Neural cell (in vitro differentiated cells): ENCODE measurements around the gene GALNT5. TPM values are rescaled to one million over a fixed set of nuclear protein-coding genes. Genes with fewer than 3 reads are reported as not detected.

Experiments used
- H2AFZ ChIP-seq: fragments of 200-600, 300-800 bp; sonication (generic), shearing (Covaris generic); 2 replicates; pipeline ENCODE4 v1.6.0; 2014; ENCODE audit warnings: low read depth, mild to moderate bottlenecking, antibody characterized with exemption, low read length, moderate library complexity
- H3F3A ChIP-seq: fragments of 200-600 bp; shearing (Covaris generic); 2 replicates; pipeline ENCODE4 v1.6.1; 2016; ENCODE audit warnings: mild to moderate bottlenecking, moderate library complexity, mixed read lengths, antibody characterized with exemption, low read length; ENCODE audit not compliant: insufficient read depth, poor library complexity, severe bottlenecking
- H3K27ac ChIP-seq: fragments of 200-600, 300-800 bp; sonication (generic), shearing (Covaris generic); 2 replicates; pipeline ENCODE4 v1.5.1; 2014; ENCODE audit warnings: mild to moderate bottlenecking, low read length, moderate library complexity
- H3K27me3 ChIP-seq: fragments of 300-800, 200-600 bp; sonication (generic), shearing (Covaris generic); 2 replicates; pipeline ENCODE4 v1.6.0; 2014; ENCODE audit warnings: mild to moderate bottlenecking, low read depth, low read length, moderate library complexity; ENCODE audit not compliant: insufficient read depth
- H3K36me3 ChIP-seq: fragments of 300-800, 200-600 bp; sonication (generic), shearing (Covaris generic); 2 replicates; pipeline ENCODE4 v1.5.1; 2014; ENCODE audit warnings: mild to moderate bottlenecking, antibody characterized with exemption, low read length, moderate library complexity; ENCODE audit not compliant: insufficient read depth
- H3K4me2 ChIP-seq: fragments of 300-800, 200-600 bp; sonication (generic), shearing (Covaris generic); 2 replicates; pipeline ENCODE4 v1.6.0; 2014; ENCODE audit warnings: mild to moderate bottlenecking, low read length
- H3K4me3 ChIP-seq: fragments of 300-800, 200-600 bp; sonication (generic), shearing (Covaris generic); 2 replicates; pipeline ENCODE4 v1.5.1; 2014; ENCODE audit warnings: mild to moderate bottlenecking, low read length, moderate library complexity
- H3K79me2 ChIP-seq: fragments of 200-600 bp; shearing (Covaris generic); replicated peaks from 2 replicates; pipeline ENCODE4 v1.6.0; 2014; ENCODE audit warnings: mild to moderate bottlenecking, low read length, moderate library complexity; ENCODE audit not compliant: insufficient read depth
- H3K9ac ChIP-seq: fragments of 300-800, 200-600 bp; sonication (generic), shearing (Covaris generic); 2 replicates; pipeline ENCODE4 v1.6.1; 2016; ENCODE audit warnings: mild to moderate bottlenecking, low read length, mixed read lengths
- H3K9me2 ChIP-seq: fragments of 200-600 bp; shearing (Covaris generic); 2 replicates; pipeline ENCODE4 v1.6.1; 2016; ENCODE audit warnings: mild to moderate bottlenecking, low read length, mixed read lengths; ENCODE audit not compliant: insufficient read depth
- H3K9me3 ChIP-seq: fragments of 200-600, 300-800 bp; sonication (generic), shearing (Covaris generic); 2 replicates; pipeline ENCODE4 v1.6.1; 2016; ENCODE audit warnings: mild to moderate bottlenecking, mixed run types, low read length, moderate library complexity, mixed read lengths
- H4K20me1 ChIP-seq: fragments of 200-600 bp; shearing (Covaris generic); 2 replicates; pipeline ENCODE4 v1.6.1; 2016; ENCODE audit warnings: mild to moderate bottlenecking, mixed run types; ENCODE audit not compliant: insufficient read depth
- EP300 ChIP-seq: fragments of 450-650 bp; conservative IDR thresholded peaks from 2 replicates; pipeline ENCODE4 v1.6.1; 2014; ENCODE audit warnings: antibody characterized with exemption, mild to moderate bottlenecking, moderate library complexity; ENCODE audit not compliant: poor library complexity, severe bottlenecking
- EZH2 ChIP-seq: fragments of 200-600, 300-800 bp; shearing (Covaris generic), sonication (generic); IDR thresholded peaks from 2 replicates; pipeline ENCODE4 v1.6.1; 2014; ENCODE audit warnings: antibody characterized with exemption, low read length, borderline replicate concordance, mild to moderate bottlenecking; ENCODE audit not compliant: insufficient read depth, poor library complexity, severe bottlenecking
- MXI1 ChIP-seq: fragments of 450-650 bp; conservative IDR thresholded peaks from 2 replicates; pipeline ENCODE4 v1.6.1; 2014; ENCODE audit warnings: antibody characterized with exemption, mild to moderate bottlenecking; ENCODE audit not compliant: poor library complexity, severe bottlenecking
- POLR2AphosphoS5 ChIP-seq: IDR thresholded peaks from 2 replicates; pipeline ENCODE4 v1.6.1; 2012
- RAD21 ChIP-seq: fragments of 450-650 bp; conservative IDR thresholded peaks from 2 replicates; pipeline ENCODE4 v1.6.1; 2014; ENCODE audit warnings: antibody characterized with exemption, mild to moderate bottlenecking, moderate library complexity
- SMC3 ChIP-seq: fragments of 450-650 bp; conservative IDR thresholded peaks from 2 replicates; pipeline ENCODE4 v1.6.1; 2014; ENCODE audit warnings: antibody characterized with exemption, mild to moderate bottlenecking, moderate library complexity; ENCODE audit not compliant: poor library complexity
- TAF1 ChIP-seq: IDR thresholded peaks from 2 replicates; pipeline ENCODE4 v1.6.1; 2012; ENCODE audit warnings: low read depth
- polyA plus RNA-seq: library from polyadenylated mRNA; depleted of rRNA; stranded (reverse); fragments of >200 nt; gene quantifications from 2 replicates; pipeline ENCODE4 v1.2.3, GENCODE V29; 2014
- TF ChIP-seq, protein P1 (sequence below): IDR thresholded peaks from 2 replicates; pipeline ENCODE4 v1.6.1; 2012; ENCODE audit warnings: borderline replicate concordance
- TF ChIP-seq, protein P2 (sequence below): fragments of 450-650 bp; IDR thresholded peaks from 2 replicates; pipeline ENCODE4 v1.5.1; 2014; ENCODE audit warnings: antibody characterized with exemption, mild to moderate bottlenecking, moderate library complexity; ENCODE audit not compliant: poor library complexity, severe bottlenecking

The GALNT5 gene
- polyA plus RNA-seq, 1 donor from 2014 or later: not detected

DNA sequence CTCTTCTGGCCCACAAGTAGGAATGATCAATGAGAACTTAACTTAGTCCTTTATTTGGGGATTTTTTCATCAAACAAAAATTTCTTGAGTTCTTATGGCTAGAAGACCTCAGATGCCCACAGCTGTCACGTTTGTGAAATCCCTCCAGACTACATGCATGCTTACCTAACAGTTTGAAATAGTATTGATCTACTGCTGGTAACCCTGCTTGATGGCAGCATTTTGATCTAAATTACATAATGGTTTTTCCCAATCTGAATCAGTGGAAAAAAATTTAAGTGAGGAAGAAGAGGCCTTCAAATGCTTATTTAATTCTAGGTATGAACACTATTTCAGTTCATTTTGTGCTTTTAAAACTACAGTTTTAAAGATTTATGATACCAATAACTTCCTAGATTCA is 54.2 kb downstream of the GALNT5 start:
- H2AFZ ChIP-seq: no peak overlapping the region
- no peak overlapping the region for H3K27ac ChIP-seq
- H3K4me3 ChIP-seq: no peak overlapping the region
- TF ChIP-seq EP300: no peak
- no peak for TF ChIP-seq RAD21
- no peak for TF ChIP-seq SMC3
- TF ChIP-seq MXI1: no peak
- no peak for TF ChIP-seq POLR2AphosphoS5
- TF ChIP-seq, protein P1, sequence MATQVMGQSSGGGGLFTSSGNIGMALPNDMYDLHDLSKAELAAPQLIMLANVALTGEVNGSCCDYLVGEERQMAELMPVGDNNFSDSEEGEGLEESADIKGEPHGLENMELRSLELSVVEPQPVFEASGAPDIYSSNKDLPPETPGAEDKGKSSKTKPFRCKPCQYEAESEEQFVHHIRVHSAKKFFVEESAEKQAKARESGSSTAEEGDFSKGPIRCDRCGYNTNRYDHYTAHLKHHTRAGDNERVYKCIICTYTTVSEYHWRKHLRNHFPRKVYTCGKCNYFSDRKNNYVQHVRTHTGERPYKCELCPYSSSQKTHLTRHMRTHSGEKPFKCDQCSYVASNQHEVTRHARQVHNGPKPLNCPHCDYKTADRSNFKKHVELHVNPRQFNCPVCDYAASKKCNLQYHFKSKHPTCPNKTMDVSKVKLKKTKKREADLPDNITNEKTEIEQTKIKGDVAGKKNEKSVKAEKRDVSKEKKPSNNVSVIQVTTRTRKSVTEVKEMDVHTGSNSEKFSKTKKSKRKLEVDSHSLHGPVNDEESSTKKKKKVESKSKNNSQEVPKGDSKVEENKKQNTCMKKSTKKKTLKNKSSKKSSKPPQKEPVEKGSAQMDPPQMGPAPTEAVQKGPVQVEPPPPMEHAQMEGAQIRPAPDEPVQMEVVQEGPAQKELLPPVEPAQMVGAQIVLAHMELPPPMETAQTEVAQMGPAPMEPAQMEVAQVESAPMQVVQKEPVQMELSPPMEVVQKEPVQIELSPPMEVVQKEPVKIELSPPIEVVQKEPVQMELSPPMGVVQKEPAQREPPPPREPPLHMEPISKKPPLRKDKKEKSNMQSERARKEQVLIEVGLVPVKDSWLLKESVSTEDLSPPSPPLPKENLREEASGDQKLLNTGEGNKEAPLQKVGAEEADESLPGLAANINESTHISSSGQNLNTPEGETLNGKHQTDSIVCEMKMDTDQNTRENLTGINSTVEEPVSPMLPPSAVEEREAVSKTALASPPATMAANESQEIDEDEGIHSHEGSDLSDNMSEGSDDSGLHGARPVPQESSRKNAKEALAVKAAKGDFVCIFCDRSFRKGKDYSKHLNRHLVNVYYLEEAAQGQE: no peak
- TF ChIP-seq EZH2: no peak
- TF ChIP-seq, protein P2, sequence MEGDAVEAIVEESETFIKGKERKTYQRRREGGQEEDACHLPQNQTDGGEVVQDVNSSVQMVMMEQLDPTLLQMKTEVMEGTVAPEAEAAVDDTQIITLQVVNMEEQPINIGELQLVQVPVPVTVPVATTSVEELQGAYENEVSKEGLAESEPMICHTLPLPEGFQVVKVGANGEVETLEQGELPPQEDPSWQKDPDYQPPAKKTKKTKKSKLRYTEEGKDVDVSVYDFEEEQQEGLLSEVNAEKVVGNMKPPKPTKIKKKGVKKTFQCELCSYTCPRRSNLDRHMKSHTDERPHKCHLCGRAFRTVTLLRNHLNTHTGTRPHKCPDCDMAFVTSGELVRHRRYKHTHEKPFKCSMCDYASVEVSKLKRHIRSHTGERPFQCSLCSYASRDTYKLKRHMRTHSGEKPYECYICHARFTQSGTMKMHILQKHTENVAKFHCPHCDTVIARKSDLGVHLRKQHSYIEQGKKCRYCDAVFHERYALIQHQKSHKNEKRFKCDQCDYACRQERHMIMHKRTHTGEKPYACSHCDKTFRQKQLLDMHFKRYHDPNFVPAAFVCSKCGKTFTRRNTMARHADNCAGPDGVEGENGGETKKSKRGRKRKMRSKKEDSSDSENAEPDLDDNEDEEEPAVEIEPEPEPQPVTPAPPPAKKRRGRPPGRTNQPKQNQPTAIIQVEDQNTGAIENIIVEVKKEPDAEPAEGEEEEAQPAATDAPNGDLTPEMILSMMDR: no peak
- no peak for TF ChIP-seq TAF1
- H3K9ac ChIP-seq: no peak overlapping the region
- no peaks in the 10 kb centered on the region for H3K79me2 ChIP-seq
- H3K9me3 ChIP-seq: no peaks in the 10 kb centered on the region
- no peaks in the 10 kb centered on the region for H3F3A ChIP-seq
- no peaks in the 10 kb centered on the region for H3K27me3 ChIP-seq
- H3K4me2 ChIP-seq: no peak overlapping the region
- H3K36me3 ChIP-seq: no peaks in the 10 kb centered on the region
- H4K20me1 ChIP-seq: no peaks in the 10 kb centered on the region
- H3K9me2 ChIP-seq: no peaks in the 10 kb centered on the region

DNA sequence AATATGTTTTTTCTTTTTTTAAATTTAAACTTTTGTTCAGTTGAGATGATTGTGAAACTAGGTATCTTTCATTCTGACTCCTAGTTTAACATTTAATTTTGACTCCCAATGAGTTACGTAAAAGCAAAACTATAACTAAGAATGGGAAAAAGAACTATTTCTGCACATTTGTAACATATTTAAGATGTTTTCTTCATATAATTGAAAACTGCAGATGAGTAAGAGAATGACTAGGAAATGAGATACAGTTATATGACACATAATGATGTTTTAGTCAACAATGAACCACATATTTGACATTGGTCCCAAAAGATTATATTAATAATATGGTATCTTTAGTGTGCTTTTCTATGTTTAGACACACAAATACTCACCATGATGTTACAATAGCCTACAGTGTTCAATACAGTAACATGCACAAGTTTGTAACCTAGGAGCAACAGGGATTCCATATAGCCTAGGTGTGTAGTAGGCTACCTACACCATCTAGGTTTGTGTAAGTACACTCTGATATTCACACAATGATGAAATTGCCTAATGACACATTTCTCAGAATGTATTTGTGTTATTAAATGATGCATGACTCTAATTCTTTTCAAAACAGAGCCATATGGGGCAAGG is 55.5 kb downstream of the GALNT5 start:
- no peak overlapping the region for H2AFZ ChIP-seq
- no peak for TF ChIP-seq TAF1
- no peak for TF ChIP-seq MXI1
- TF ChIP-seq SMC3: no peak
- TF ChIP-seq POLR2AphosphoS5: no peak
- no peak for TF ChIP-seq EZH2
- no peak for TF ChIP-seq EP300
- TF ChIP-seq RAD21: no peak
- TF ChIP-seq, protein P2: no peak
- TF ChIP-seq, protein P1: no peak

More for the DNA sequence above, 55.5 kb downstream of the GALNT5 start:
- H3K36me3 ChIP-seq: no peaks in the 10 kb centered on the region
- no peaks in the 10 kb centered on the region for H3K79me2 ChIP-seq
- H3F3A ChIP-seq: no peaks in the 10 kb centered on the region
- H3K4me3 ChIP-seq: no peak overlapping the region
- no peaks in the 10 kb centered on the region for H3K9me2 ChIP-seq
- no peaks in the 10 kb centered on the region for H3K27me3 ChIP-seq
- H3K27ac ChIP-seq: no peak overlapping the region
- H3K4me2 ChIP-seq: no peak overlapping the region
- no peak overlapping the region for H3K9ac ChIP-seq
- no peaks in the 10 kb centered on the region for H3K9me3 ChIP-seq
- no peaks in the 10 kb centered on the region for H4K20me1 ChIP-seq
